Naive thymus-derived CD8-positive, alpha-beta T cell (primary cell): ENCODE data around the gene AOPEP. TPM values are rescaled to one million over a fixed set of nuclear protein-coding genes. Genes with fewer than 3 reads are reported as not detected.
A peak's percentile ranks its signal among the peaks of the same experiment; 100 is the strongest.

Experiments
- ATAC-seq, 2 donors: fragments of 150-1000 bp; cut with Tn5 transposase in 1 of 2; sonication (Bioruptor Pico), chemical (Tn5 transposase) in 1 of 2; 1 replicate in 1 of 2; 2 replicates in 1 of 2; pipeline ENCODE4 v1.10.0; 2021; ENCODE audit warnings: mild to moderate bottlenecking in 2 of 2, moderate library complexity in 2 of 2
- POLR2A ChIA-PET: fragments of 350-600 bp; sonication (Branson Sonifier 250); formaldehyde crosslinking; loops from one replicate; lab custom pipeline; 2021; ENCODE audit warnings: antibody characterized with exemption; lab: Charles Lee
- DNase-seq, 10 donors: peaks; one replicate each; pipeline versions ENCODE4 v3.0.0 to v3.0.0-alpha.2; 2020 to 2022
- H3K27ac Mint-ChIP-seq, 10 donors: one replicate each; pipeline ENCODE4 v1.8.0; 2020 to 2022; ENCODE audit warnings: mild to moderate bottlenecking in 10 of 10, mixed read lengths in 10 of 10, moderate library complexity in 4 of 10, inconsistent platforms in 1 of 10
- H3K27me3 Mint-ChIP-seq, 5 donors: one replicate each; pipeline ENCODE4 v1.8.0; 2021 to 2022; ENCODE audit warnings: mixed read lengths in 5 of 5
- H3K36me3 Mint-ChIP-seq, 3 donors: one replicate each; pipeline ENCODE4 v1.8.0; 2020 to 2022; ENCODE audit warnings: mixed read lengths in 3 of 3, mild to moderate bottlenecking in 2 of 3, inconsistent platforms in 1 of 3
- H3K4me1 Mint-ChIP-seq, 4 donors: one replicate each; pipeline ENCODE4 v1.8.0; 2021 to 2022; ENCODE audit warnings: mixed read lengths in 4 of 4
- H3K4me3 Mint-ChIP-seq, 10 donors: one replicate each; pipeline ENCODE4 v1.8.0; 2020 to 2022; ENCODE audit warnings: mild to moderate bottlenecking in 10 of 10, mixed read lengths in 10 of 10, moderate library complexity in 6 of 10, inconsistent platforms in 1 of 10
- H3K9me3 Mint-ChIP-seq, 9 donors: one replicate each; pipeline ENCODE4 v1.8.0; 2020 to 2022; ENCODE audit warnings: mixed read lengths in 9 of 9, mild to moderate bottlenecking in 3 of 9, inconsistent platforms in 1 of 9, moderate library complexity in 1 of 9
- polyA plus RNA-seq, 3 donors: library from polyadenylated mRNA; unstranded; fragments of 300-500 nt; fragmentation: Illumina TruSeq; gene quantifications; one replicate each; pipeline ENCODE4 v1.2.3, GENCODE V29; 2021
- total RNA-seq, 8 experiments: library from RNA in 2 of 8; stranded (reverse) in 2 of 8; gene quantifications; one replicate each; pipeline ENCODE4 v1.2.3 and lab custom pipeline; 2021 to 2026

AOPEP gene
- total and polyA plus RNA-seq, 5 experiments from 2014 or later = 4.3 to 10.8 (median 7.4) TPM

- H3K27ac Mint-ChIP-seq = peak overlapping the region in 1 of 10 donors; percentile 41
- no peaks in the 10 kb centered on the region for H3K9me3 Mint-ChIP-seq
- H3K36me3 Mint-ChIP-seq = peaks cover 7 to 20% (median 10%) of the 10 kb centered on the region in 3 donors
- H3K4me3 Mint-ChIP-seq = no peak overlapping the region
- ATAC-seq = no peak
- peaks cover 0 to 6% (median under 1%) of the 10 kb centered on the region in 4 donors for H3K4me1 Mint-ChIP-seq
- H3K27me3 Mint-ChIP-seq = no peaks in the 10 kb centered on the region
- POLR2A ChIA-PET = no interaction called here
- no peak for DNase-seq
Measured at GRCh38 chr9:94925751-94926430, 199.4 kb downstream of the AOPEP start.

GRCh38 chr9:94926431-94926800 is 199.9 kb downstream of the AOPEP start:
- POLR2A ChIA-PET = no interaction called here
- DNase-seq = no peak
- Mint-ChIP-seq H3K36me3 (peaks cover 7 to 20% (median 10%) of the 10 kb centered on the region in 3 donors), H3K9me3 (no peaks in the 10 kb centered on the region), H3K4me3 (no peak overlapping the region), H3K27me3 (no peaks in the 10 kb centered on the region), H3K4me1 (peaks cover 0 to 5% (median under 1%) of the 10 kb centered on the region in 4 donors), H3K27ac (no peak overlapping the region)
- ATAC-seq = no peak

GRCh38 chr9:94927048-94927761 is 200.7 kb downstream of the AOPEP start:
- H3K4me1 Mint-ChIP-seq = peaks cover 0 to 6% (median 0%) of the 10 kb centered on the region in 4 donors
- DNase-seq (no peak), ATAC-seq (no peak)
- POLR2A ChIA-PET = no interaction called here
- H3K36me3 Mint-ChIP-seq = peaks cover 7 to 20% (median 10%) of the 10 kb centered on the region in 3 donors
- H3K4me3 Mint-ChIP-seq = no peak overlapping the region
- no peaks in the 10 kb centered on the region for H3K9me3 Mint-ChIP-seq
- H3K27ac Mint-ChIP-seq = no peak overlapping the region
- no peaks in the 10 kb centered on the region for H3K27me3 Mint-ChIP-seq

GRCh38 chr9:94927762-94928670 is 201.5 kb downstream of the AOPEP start:
- no peak overlapping the region for H3K4me3 Mint-ChIP-seq
- ATAC-seq (no peak), DNase-seq (no peak)
- H3K4me1 Mint-ChIP-seq = peaks cover 0 to 6% (median 0%) of the 10 kb centered on the region in 4 donors
- POLR2A ChIA-PET = no interaction called here
- peaks cover 7 to 22% (median 10%) of the 10 kb centered on the region in 3 donors for H3K36me3 Mint-ChIP-seq
- H3K9me3 Mint-ChIP-seq = no peaks in the 10 kb centered on the region
- no peak overlapping the region for H3K27ac Mint-ChIP-seq
- H3K27me3 Mint-ChIP-seq = no peaks in the 10 kb centered on the region

GRCh38 chr9:94928691-94929368 is 202.3 kb downstream of the AOPEP start:
- peaks cover 7 to 23% (median 14%) of the 10 kb centered on the region in 3 donors for H3K36me3 Mint-ChIP-seq
- H3K4me3 Mint-ChIP-seq = no peak overlapping the region
- DNase-seq = no peak
- H3K4me1 Mint-ChIP-seq = peaks cover 0 to 6% (median 0%) of the 10 kb centered on the region in 4 donors
- ATAC-seq = no peak
- H3K9me3 Mint-ChIP-seq = no peaks in the 10 kb centered on the region
- peak overlapping the region in 1 of 10 donors; percentile 69 for H3K27ac Mint-ChIP-seq
- POLR2A ChIA-PET = no interaction called here
- no peaks in the 10 kb centered on the region for H3K27me3 Mint-ChIP-seq

GRCh38 chr9:94929369-94929756 is 202.9 kb downstream of the AOPEP start:
- POLR2A ChIA-PET = no interaction called here
- H3K4me1 Mint-ChIP-seq = peaks cover 0 to 8% (median 0%) of the 10 kb centered on the region in 4 donors
- H3K27ac Mint-ChIP-seq = peak overlapping the region in 1 of 10 donors; percentile 69

GRCh38 chr9:94931036-94931633 is 204.6 kb downstream of the AOPEP start:
- Mint-ChIP-seq H3K4me3 (no peak overlapping the region), H3K27me3 (no peaks in the 10 kb centered on the region), H3K36me3 (peaks cover 0 to 19% (median 16%) of the 10 kb centered on the region in 3 donors), H3K27ac (peak overlapping the region in 1 of 10 donors; percentile 51), H3K4me1 (peaks cover 0 to 13% (median 0%) of the 10 kb centered on the region in 4 donors), H3K9me3 (no peaks in the 10 kb centered on the region)
- no peak for ATAC-seq
- no peak for DNase-seq
- POLR2A ChIA-PET = no interaction called here

More at GRCh38 chr9:94929369-94929756, 202.9 kb downstream of the AOPEP start:
- DNase-seq = no peak
- H3K9me3 Mint-ChIP-seq = no peaks in the 10 kb centered on the region
- H3K4me3 Mint-ChIP-seq = no peak overlapping the region
- no peak for ATAC-seq
- no peaks in the 10 kb centered on the region for H3K27me3 Mint-ChIP-seq
- peaks cover 3 to 22% (median 12%) of the 10 kb centered on the region in 3 donors for H3K36me3 Mint-ChIP-seq

- ATAC-seq (no peak), DNase-seq (no peak)
- Mint-ChIP-seq H3K27ac (peak overlapping the region in 2 of 10 donors; percentile 3 to 58), H3K4me1 (peaks cover 0 to 13% (median 0%) of the 10 kb centered on the region in 4 donors), H3K36me3 (peaks cover 0 to 22% (median 14%) of the 10 kb centered on the region in 3 donors), H3K4me3 (no peak overlapping the region), H3K9me3 (no peaks in the 10 kb centered on the region), H3K27me3 (no peaks in the 10 kb centered on the region)
- POLR2A ChIA-PET = no interaction called here
Measured at GRCh38 chr9:94931740-94932139, 205.2 kb downstream of the AOPEP start.

- POLR2A ChIA-PET = no interaction called here
- H3K36me3 Mint-ChIP-seq = peaks cover 0 to 22% (median 12%) of the 10 kb centered on the region in 3 donors
- no peaks in the 10 kb centered on the region for H3K27me3 Mint-ChIP-seq
- DNase-seq (no peak), ATAC-seq (no peak)
- no peak overlapping the region for H3K4me3 Mint-ChIP-seq
- no peaks in the 10 kb centered on the region for H3K9me3 Mint-ChIP-seq
- H3K4me1 Mint-ChIP-seq = peaks cover 0 to 16% (median 0%) of the 10 kb centered on the region in 4 donors
- peak overlapping the region in 1 of 10 donors; percentile 48 for H3K27ac Mint-ChIP-seq
Measured at GRCh38 chr9:94932652-94933510, 206.4 kb downstream of the AOPEP start.

- Mint-ChIP-seq H3K9me3 (no peaks in the 10 kb centered on the region), H3K4me1 (peaks cover 0 to 20% (median 0%) of the 10 kb centered on the region in 4 donors), H3K36me3 (peaks cover 0 to 22% (median 14%) of the 10 kb centered on the region in 3 donors), H3K4me3 (no peak overlapping the region), H3K27me3 (no peaks in the 10 kb centered on the region), H3K27ac (no peak overlapping the region)
- POLR2A ChIA-PET = no interaction called here
- ATAC-seq (no peak), DNase-seq (no peak)
Measured at GRCh38 chr9:94933511-94933828, 207.0 kb downstream of the AOPEP start.

GRCh38 chr9:94934816-94935328 is 208.4 kb downstream of the AOPEP start:
- POLR2A ChIA-PET = interaction anchor here (0.7 kb wide), 1 partner anchor 393 kb away, joined by 5 read pairs; no protein-coding TSS in a partner anchor
- ATAC-seq (no peak), DNase-seq (no peak)
- Mint-ChIP-seq H3K4me3 (no peak overlapping the region), H3K27me3 (no peaks in the 10 kb centered on the region), H3K36me3 (peaks cover 0 to 15% (median 14%) of the 10 kb centered on the region in 3 donors), H3K9me3 (no peaks in the 10 kb centered on the region), H3K27ac (peak overlapping the region in 1 of 10 donors; percentile 53), H3K4me1 (peaks cover 0 to 18% (median 0%) of the 10 kb centered on the region in 4 donors)
